Measurements from ENCODE around the gene TOPBP1. TPM values are rescaled to one million over a fixed set of nuclear protein-coding genes. Genes with fewer than 3 reads are reported as not detected.

The TOPBP1 gene
- total and polyA plus RNA-seq, 2 of the 4 experiments (the other 2 are of a cell fraction), result 19.5 to 50.5 TPM

DNA sequence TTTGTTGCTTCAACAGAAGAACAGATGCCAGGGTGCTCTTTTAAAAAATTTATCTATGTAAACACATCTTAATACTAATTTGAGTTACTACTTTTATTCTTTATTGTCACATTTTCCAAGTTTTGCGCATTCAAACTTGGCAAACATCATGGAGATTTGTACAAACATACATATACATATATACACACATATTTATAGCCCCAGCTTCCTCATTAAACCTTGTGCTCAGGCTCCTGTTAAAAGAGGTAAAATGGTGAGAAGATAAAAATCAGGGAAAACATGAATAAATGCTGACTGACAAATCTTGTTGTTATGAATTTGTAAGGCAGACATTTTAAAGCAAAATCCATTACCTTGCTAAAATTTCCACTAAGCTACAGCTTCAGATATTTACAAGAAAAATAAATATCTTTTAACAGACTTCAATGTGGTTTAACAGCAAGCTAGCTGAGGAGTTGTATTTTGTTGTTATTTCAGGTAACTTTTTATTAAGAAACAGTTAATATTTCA, 61.1 kb downstream of the TOPBP1 start:
- Histone ChIP-seq H4K5ac (ENCODE audit: low read depth, low read length) (no peak overlapping the region), H2BK20ac (ENCODE audit: low read depth, low read length) (no peak overlapping the region), H3K56ac (ENCODE audit: extremely low read depth, insufficient read depth, low read length) (no peak overlapping the region), H3K79me1 (ENCODE audit: low read depth in 1 of 2, low read length in 2 of 2) (peaks cover 0 to 5% of the 10 kb centered on the region in 2 experiments; a peak in 2 of 4 replicates), H3K36me3 (ENCODE audit: control insufficient read depth, insufficient read depth, low read length) (peaks cover 3% of the 10 kb centered on the region; the same call in 1 of the 2 replicates), H4K20me1 (ENCODE audit: insufficient read depth, low read length) (no peaks in the 10 kb centered on the region), H4K91ac (ENCODE audit: insufficient read depth, low read depth, low read length) (no peak overlapping the region), H2AK9ac (replicated peaks; ENCODE audit: low read depth, low read length, poor library complexity) (no peak overlapping the region), H3K14ac (replicated peaks; ENCODE audit: low read depth, low read length) (no peak overlapping the region), H3K23ac (ENCODE audit: low read depth, low read length) (no peak overlapping the region), H3K4me2 (ENCODE audit: low read depth, low read length) (no peak overlapping the region), H3K4me1 (ENCODE audit: control insufficient read depth, insufficient read depth, low read length) (no peaks in the 10 kb centered on the region), H2BK15ac (ENCODE audit: low read depth, low read length) (no peak overlapping the region), H3K27ac (ENCODE audit: insufficient read depth, low read length) (no peak overlapping the region), H3K4ac (ENCODE audit: low read depth, low read length) (no peak overlapping the region), H4K8ac (ENCODE audit: low read depth in 2 of 2, low read length in 2 of 2) (no peak overlapping the region), H2BK120ac (ENCODE audit: low read depth, low read length) (no peak overlapping the region), H3K9me3 (ENCODE audit: control insufficient read depth, insufficient read depth, low read length) (no peaks in the 10 kb centered on the region), H2AFZ (replicated peaks; ENCODE audit: low read length, poor library complexity) (no peak overlapping the region), H3K18ac (ENCODE audit: low read depth, low read length) (no peak overlapping the region), H3K27me3 (ENCODE audit: control insufficient read depth, insufficient read depth, low read length) (no peaks in the 10 kb centered on the region), H2AK5ac (ENCODE audit: low read depth, low read length) (no peak overlapping the region), H2BK5ac (ENCODE audit: low read depth, low read length, poor library complexity, severe bottlenecking) (no peak overlapping the region), H3K9ac (ENCODE audit: low read depth, low read length) (no peak overlapping the region), H3K9me1 (ENCODE audit: insufficient read depth, low read length) (no peaks in the 10 kb centered on the region), H3K4me3 (ENCODE audit: insufficient read depth, low read depth, low read length) (no peak overlapping the region)
- DNase-seq (no peak), ATAC-seq (ENCODE audit: low read depth) (no peak)
- intact Hi-C loops (cut with micrococcal nuclease) (no loop called here), in situ Hi-C loops (cut with MboI; ENCODE audit: low sequenced_read_pairs) (loop anchor here (25.0 kb wide), 2 partner anchors 888 to 1113 kb away; partner anchors contain the start of gene NPHP3), dilution Hi-C loops (cut with HindIII; ENCODE audit: low sequenced_read_pairs, unreplicated experiment) (no loop called here)
- ChIA-PET CTCF (no interaction called here), POLR2A (ENCODE audit: unreplicated experiment) (no interaction called here)
- WGBS, 2 experiments (ENCODE audit: extremely low coverage in 2 of 2, insufficient read length in 1 of 2), result no CpG with 5 or more reads among the region's 1 CpG
- TF ChIP-seq MAFK (IDR thresholded peaks at IDR 0.05; ENCODE audit: low read depth, low read length) (peak; percentile 68), POLR2A (IDR thresholded peaks at IDR 0.05; ENCODE audit: low read depth, low read length) (no peak)
- BruUV-seq (replicated peaks), result no TSS peak
